Activated CD4-positive, alpha-beta T cell treated with anti-CD3 and anti-CD28 coated beads, Interleukin-10, Interleukin-2, amounts not matched to agents 100 ng/mL and 50 ng/mL, durations not matched to agents 16 hours and 8 hours (primary cell): Measurements from ENCODE around the gene ANXA8L1.
"Not testable (repeated sequence)": the region's sequence is repeated elsewhere in the genome, so short reads cannot be mapped to it uniquely, and the experiment has no call there.

ENCODE experiments used
- DNase-seq: peaks from one replicate; pipeline ENCODE4 v3.0.0-alpha.2; 2020

ANXA8L1 gene

GRCh38 chr10:46375406-46375805 is at the start of gene ANXA8L1:
TSS of gene ANXA8L1 (plus strand) at chr10:46375776. CDS start at chr10:46375852, 76 bp downstream.
- DNase-seq: not testable (repeated sequence)

- DNase-seq: no peak
These were observed 49.5 kb upstream of the ANXA8L1 start for GRCh38 chr10:46326066-46326465.

GRCh38 chr10:46326971-46327370 is 48.6 kb upstream of the ANXA8L1 start:
- no peak for DNase-seq

- no peak for DNase-seq
These were observed 47.9 kb upstream of the ANXA8L1 start for GRCh38 chr10:46327685-46328084.

- DNase-seq: no peak
These were observed 46.5 kb upstream of the ANXA8L1 start for GRCh38 chr10:46328853-46329689.

GRCh38 chr10:46329690-46330016 is 45.9 kb upstream of the ANXA8L1 start:
- DNase-seq: no peak

GRCh38 chr10:46330894-46331293 is 44.7 kb upstream of the ANXA8L1 start:
- peak; percentile 0 for DNase-seq

- DNase-seq: not testable (repeated sequence)
These were observed 10.1 kb upstream of the ANXA8L1 start for GRCh38 chr10:46365484-46365883.

GRCh38 chr10:46367209-46367608 is 8.4 kb upstream of the ANXA8L1 start:
- not testable (repeated sequence) for DNase-seq

GRCh38 chr10:46367666-46368240 is 7.8 kb upstream of the ANXA8L1 start:
- not testable (repeated sequence) for DNase-seq

- DNase-seq: not testable (repeated sequence)
These were observed 6.6 kb upstream of the ANXA8L1 start for GRCh38 chr10:46368956-46369355.

- not testable (repeated sequence) for DNase-seq
These were observed 1.2 kb upstream of the ANXA8L1 start for GRCh38 chr10:46374410-46374809.

- DNase-seq: not testable (repeated sequence)
These were observed 1.4 kb downstream of the ANXA8L1 start for GRCh38 chr10:46377022-46377421.

- not testable (repeated sequence) for DNase-seq
These were observed 2.1 kb downstream of the ANXA8L1 start for GRCh38 chr10:46377651-46378050.

GRCh38 chr10:46378108-46378507 is 2.5 kb downstream of the ANXA8L1 start:
- DNase-seq: not testable (repeated sequence)

GRCh38 chr10:46379233-46379848 is 3.8 kb downstream of the ANXA8L1 start:
- DNase-seq: not testable (repeated sequence)

- not testable (repeated sequence) for DNase-seq
These were observed 10.3 kb downstream of the ANXA8L1 start for GRCh38 chr10:46385858-46386257.

GRCh38 chr10:46386694-46387093 is 11.1 kb downstream of the ANXA8L1 start:
- DNase-seq: not testable (repeated sequence)

GRCh38 chr10:46387309-46387902 is 11.8 kb downstream of the ANXA8L1 start:
- not testable (repeated sequence) for DNase-seq

GRCh38 chr10:46391422-46391821 is 15.8 kb downstream of the ANXA8L1 start:
- not testable (repeated sequence) for DNase-seq

- DNase-seq: not testable (repeated sequence)
These were observed 21.1 kb downstream of the ANXA8L1 start for GRCh38 chr10:46396441-46397279.

- not testable (repeated sequence) for DNase-seq
These were observed 22.2 kb downstream of the ANXA8L1 start for GRCh38 chr10:46397767-46398166.
